Dedifferentiated amniotic fluid mesenchymal stem cell (primary cell): Measurements from ENCODE around the gene HOMER2.
"Not testable (repeated sequence)": the region's sequence is repeated elsewhere in the genome, so short reads cannot be mapped to it uniquely, and the experiment has no call there.

Experiments
- DNase-seq: peaks from one replicate; pipeline ENCODE4 v3.0.0-alpha.2; 2016; ENCODE audit errors: extremely low spot score

HOMER2 gene

GRCh38 chr15:82964890-82965289 is 12.4 kb upstream of the HOMER2 start:
- no peak for DNase-seq

- DNase-seq, result no peak
Measured at GRCh38 chr15:82963471-82964341, 11.2 kb upstream of the HOMER2 start.

- DNase-seq, result no peak
Measured at GRCh38 chr15:82960766-82961165, 8.2 kb upstream of the HOMER2 start.

GRCh38 chr15:82959423-82959822 is 6.9 kb upstream of the HOMER2 start:
- DNase-seq, result no peak

- no peak for DNase-seq
Measured at GRCh38 chr15:82958638-82959037, 6.1 kb upstream of the HOMER2 start.

- DNase-seq, result no peak
Measured at GRCh38 chr15:82951472-82952157, 905 bp downstream of the HOMER2 start.

GRCh38 chr15:82950746-82951370 is 1.7 kb downstream of the HOMER2 start:
- no peak for DNase-seq

GRCh38 chr15:82950295-82950694 is 2.2 kb downstream of the HOMER2 start:
- DNase-seq, result no peak

- no peak for DNase-seq
Measured at GRCh38 chr15:82946155-82946701, 6.3 kb downstream of the HOMER2 start.

- DNase-seq, result no peak
Measured at GRCh38 chr15:82945326-82945725, 7.2 kb downstream of the HOMER2 start.

- no peak for DNase-seq
Measured at GRCh38 chr15:82944821-82945220, 7.7 kb downstream of the HOMER2 start.

GRCh38 chr15:82944056-82944455 is 8.5 kb downstream of the HOMER2 start:
- no peak for DNase-seq

GRCh38 chr15:82943176-82943575 is 9.3 kb downstream of the HOMER2 start:
- DNase-seq, result no peak

GRCh38 chr15:82942691-82943090 is 9.8 kb downstream of the HOMER2 start:
- DNase-seq, result no peak

GRCh38 chr15:82939678-82940077 is 12.8 kb downstream of the HOMER2 start:
- DNase-seq, result not testable (repeated sequence)

GRCh38 chr15:82937712-82938058 is 14.8 kb downstream of the HOMER2 start:
- DNase-seq, result no peak

- DNase-seq, result no peak
Measured at GRCh38 chr15:82936966-82937711, 15.4 kb downstream of the HOMER2 start.

GRCh38 chr15:82935382-82935781 is 17.1 kb downstream of the HOMER2 start:
- no peak for DNase-seq

GRCh38 chr15:82934100-82934880 is 18.2 kb downstream of the HOMER2 start:
- DNase-seq, result no peak

- no peak for DNase-seq
Measured at GRCh38 chr15:82933576-82933975, 18.9 kb downstream of the HOMER2 start.

GRCh38 chr15:82931221-82931620 is 21.3 kb downstream of the HOMER2 start:
- no peak for DNase-seq
